IPS-18c (cell line): Measurements from ENCODE around the gene DLX2.
"Not testable (repeated sequence)": the region's sequence is repeated elsewhere in the genome, so short reads cannot be mapped to it uniquely, and the experiment has no call there.

Experiments used
- H3K4me3 ChIP-seq: 2 replicates; pipeline ENCODE4 v1.7.0; 2013; ENCODE audit warnings: low read depth, mild to moderate bottlenecking, low read length, moderate library complexity; ENCODE audit not compliant: insufficient read depth
- H3K9me3 ChIP-seq: one replicate; pipeline ENCODE4 v1.6.1; 2013; ENCODE audit warnings: mild to moderate bottlenecking, low read length, moderate library complexity; ENCODE audit not compliant: control insufficient read depth, insufficient read depth

DLX2 gene

GRCh38 chr2:172102391-172103359 is at the start of gene DLX2:
Gene DLX2 (minus strand): TSS chr2:172102900. CDS start chr2:172102538, 362 bp downstream.
- no peaks in the 10 kb centered on the region for H3K9me3 ChIP-seq
- H3K4me3 ChIP-seq: peak within 1 kb of the TSS; percentile 56

DNA sequence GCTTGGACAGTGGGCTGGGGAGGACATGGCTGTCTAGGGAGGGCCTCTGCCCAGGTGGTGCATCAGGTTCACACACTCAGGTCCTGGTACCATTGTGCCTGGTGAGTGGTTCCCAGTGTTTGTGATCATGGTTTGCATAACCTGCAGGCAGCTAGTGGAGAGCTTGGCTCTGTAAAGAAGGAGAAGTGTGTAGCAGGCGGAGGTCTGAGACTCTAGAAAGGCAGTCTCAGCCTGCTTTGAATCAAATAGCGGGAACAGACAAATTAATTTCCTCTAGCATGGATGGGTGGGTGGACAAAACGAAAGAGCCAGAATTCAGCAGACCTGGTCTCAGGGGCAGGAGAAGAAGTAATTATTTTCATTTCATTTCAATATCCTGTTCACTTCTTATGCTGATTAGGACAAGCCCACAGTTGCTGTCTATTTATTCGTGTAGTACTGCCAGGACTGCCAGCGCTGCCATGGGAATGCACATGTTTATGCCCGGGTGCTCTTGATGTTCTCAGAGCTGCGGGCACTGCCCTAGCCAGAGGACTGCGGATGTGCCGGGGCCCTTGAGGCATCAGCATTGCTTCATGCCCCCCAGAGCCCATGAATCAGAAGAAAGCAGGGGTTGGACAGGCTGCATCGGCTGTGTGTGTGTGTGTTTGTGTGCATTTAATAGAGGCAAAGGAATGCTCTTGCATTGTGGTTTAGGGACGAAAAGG is 45.4 kb upstream of the DLX2 start:
- no peaks in the 10 kb centered on the region for H3K9me3 ChIP-seq
- H3K4me3 ChIP-seq: no peak overlapping the region

DNA sequence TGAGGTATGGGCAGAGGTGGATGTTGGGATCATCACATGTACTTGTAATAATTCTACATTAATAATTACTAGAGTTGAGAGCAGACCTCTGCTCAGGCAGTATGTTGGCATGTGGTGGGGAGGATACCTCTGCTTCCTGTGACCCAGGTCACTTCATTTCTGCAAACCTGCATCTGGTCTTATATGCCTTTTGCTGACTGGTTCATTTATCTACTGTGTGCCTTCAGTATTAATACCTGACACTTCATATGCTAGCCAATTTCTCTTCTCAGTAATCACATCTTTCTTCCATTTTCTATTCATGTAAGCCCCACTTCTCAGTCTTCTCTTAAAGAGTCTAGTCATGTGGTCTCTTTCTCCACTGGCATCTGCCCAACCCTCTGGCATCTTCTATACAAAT is 41.1 kb upstream of the DLX2 start:
- Histone ChIP-seq H3K9me3 (no peaks in the 10 kb centered on the region), H3K4me3 (no peak overlapping the region)

- H3K9me3 ChIP-seq: not testable (repeated sequence)
Observed at GRCh38 chr2:172138727-172139126, 36.0 kb upstream of the DLX2 start.

GRCh38 chr2:172137943-172138342 is 35.2 kb upstream of the DLX2 start:
- H3K9me3 ChIP-seq: no peaks in the 10 kb centered on the region
- H3K4me3 ChIP-seq: no peak overlapping the region

More at GRCh38 chr2:172138727-172139126, 36.0 kb upstream of the DLX2 start:
- not testable (repeated sequence) for H3K4me3 ChIP-seq

- no peak overlapping the region for H3K4me3 ChIP-seq
- H3K9me3 ChIP-seq: no peaks in the 10 kb centered on the region
Observed at GRCh38 chr2:172137109-172137508, 34.4 kb upstream of the DLX2 start.

DNA sequence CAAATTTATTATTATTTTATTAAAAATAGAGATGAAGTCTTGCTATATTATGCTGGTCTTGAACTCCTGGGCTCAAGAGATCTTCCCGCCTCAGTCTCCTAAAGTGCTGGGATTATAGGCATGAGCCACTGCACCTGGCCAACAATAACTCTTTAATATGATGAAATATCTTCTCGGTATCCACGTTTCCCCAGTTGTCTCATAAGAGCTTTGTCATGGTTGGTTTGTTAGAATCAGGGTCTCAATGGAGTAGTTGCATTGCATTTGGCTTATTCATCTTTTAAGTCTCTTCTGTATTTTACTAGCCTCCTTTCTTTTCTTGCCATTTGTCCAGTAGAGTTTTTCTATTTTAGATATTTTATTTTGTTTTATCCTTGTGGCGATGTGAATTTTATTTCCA is 32.7 kb upstream of the DLX2 start:
- no peak overlapping the region for H3K4me3 ChIP-seq
- no peaks in the 10 kb centered on the region for H3K9me3 ChIP-seq

GRCh38 chr2:172134270-172134669 is 31.6 kb upstream of the DLX2 start:
- no peak overlapping the region for H3K4me3 ChIP-seq

GRCh38 chr2:172131713-172132555 is 29.2 kb upstream of the DLX2 start:
- H3K4me3 ChIP-seq: no peak overlapping the region; the same call in 1 of the 2 replicates
- no peaks in the 10 kb centered on the region for H3K9me3 ChIP-seq

More at GRCh38 chr2:172134270-172134669, 31.6 kb upstream of the DLX2 start:
- no peaks in the 10 kb centered on the region for H3K9me3 ChIP-seq

DNA sequence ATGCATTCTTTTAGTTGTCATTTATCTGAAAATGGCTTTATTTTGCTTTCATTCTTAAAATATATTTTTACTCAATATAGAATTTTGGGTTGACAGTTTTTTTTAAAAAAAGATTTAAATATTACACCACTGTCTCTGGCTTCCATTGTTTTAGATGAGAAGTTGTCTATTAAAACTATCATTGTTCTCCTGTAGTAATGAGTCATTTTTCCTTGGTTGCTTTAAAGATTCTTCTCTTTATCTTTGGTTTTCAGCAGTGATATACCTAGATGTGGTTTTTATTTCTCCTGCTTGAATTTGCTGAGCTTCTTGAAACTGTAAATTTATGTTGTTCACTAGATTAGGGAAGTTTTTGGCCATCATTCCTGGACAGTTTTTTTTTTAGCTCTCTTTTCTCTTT is 26.7 kb upstream of the DLX2 start:
- Histone ChIP-seq H3K4me3 (no peak overlapping the region), H3K9me3 (no peaks in the 10 kb centered on the region)

- Histone ChIP-seq H3K9me3 (no peaks in the 10 kb centered on the region), H3K4me3 (no peak overlapping the region)
Observed at GRCh38 chr2:172128484-172128883, 25.8 kb upstream of the DLX2 start.

DNA sequence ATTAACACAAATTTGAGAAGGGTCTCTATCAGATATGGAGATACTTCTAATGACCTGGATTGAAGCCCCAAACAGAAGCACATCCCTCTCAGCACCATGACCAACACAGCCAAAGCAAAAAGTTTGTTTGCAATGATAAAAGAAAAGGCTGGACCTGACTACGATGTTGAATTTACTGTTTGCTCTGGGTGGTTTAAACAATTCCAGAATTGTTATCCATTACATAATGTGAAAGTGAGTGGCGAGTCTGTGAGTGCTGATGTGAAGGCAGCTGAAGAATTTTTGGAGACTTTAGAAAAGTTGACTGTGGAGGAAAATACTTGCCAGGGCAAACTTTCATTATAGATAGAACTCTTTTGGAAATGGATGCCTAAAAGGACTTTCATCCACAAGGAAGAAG is 17.4 kb upstream of the DLX2 start:
- no peak overlapping the region for H3K4me3 ChIP-seq

DNA sequence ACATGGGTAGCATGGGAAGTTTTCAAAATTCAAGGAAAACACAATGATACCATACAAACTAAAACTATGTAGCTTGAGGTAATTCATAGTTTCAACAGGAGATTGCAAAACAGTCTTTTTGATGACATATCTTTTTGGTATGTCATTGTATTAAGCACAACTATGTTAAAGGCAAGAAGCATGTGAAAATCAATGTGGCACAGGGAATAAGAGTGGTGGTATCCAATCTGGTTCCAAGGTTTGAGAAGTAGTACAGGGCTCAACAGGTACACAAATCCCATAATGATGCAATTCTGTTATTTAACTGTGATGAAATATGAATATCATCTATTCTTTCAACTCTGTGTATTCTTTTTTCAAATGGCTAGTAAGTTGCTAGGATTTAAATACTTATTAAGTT is 16.4 kb upstream of the DLX2 start:
- Histone ChIP-seq H3K9me3 (no peaks in the 10 kb centered on the region), H3K4me3 (no peak overlapping the region)

More for the DNA sequence above, 17.4 kb upstream of the DLX2 start:
- H3K9me3 ChIP-seq: no peaks in the 10 kb centered on the region

DNA sequence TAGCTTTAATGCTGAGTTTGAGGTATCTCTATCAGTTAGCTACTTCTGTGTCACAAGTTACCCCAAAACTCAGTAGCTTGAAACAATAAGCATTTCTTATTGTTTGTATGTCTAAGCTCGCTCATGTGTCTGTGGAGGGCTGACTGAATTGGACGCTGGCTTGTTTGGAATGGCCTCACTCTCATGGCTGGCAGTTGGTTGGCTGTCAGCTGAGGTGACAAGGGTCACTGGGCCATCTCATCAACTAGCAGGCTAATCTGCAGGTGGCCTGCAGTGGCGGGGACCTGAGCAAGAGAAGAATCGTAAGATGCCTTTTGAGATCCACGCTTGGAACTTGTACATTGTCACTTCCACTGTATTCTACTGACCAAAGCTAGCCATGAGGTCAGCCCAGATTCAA is 13.4 kb upstream of the DLX2 start:
- no peaks in the 10 kb centered on the region for H3K9me3 ChIP-seq
- H3K4me3 ChIP-seq: no peak overlapping the region

DNA sequence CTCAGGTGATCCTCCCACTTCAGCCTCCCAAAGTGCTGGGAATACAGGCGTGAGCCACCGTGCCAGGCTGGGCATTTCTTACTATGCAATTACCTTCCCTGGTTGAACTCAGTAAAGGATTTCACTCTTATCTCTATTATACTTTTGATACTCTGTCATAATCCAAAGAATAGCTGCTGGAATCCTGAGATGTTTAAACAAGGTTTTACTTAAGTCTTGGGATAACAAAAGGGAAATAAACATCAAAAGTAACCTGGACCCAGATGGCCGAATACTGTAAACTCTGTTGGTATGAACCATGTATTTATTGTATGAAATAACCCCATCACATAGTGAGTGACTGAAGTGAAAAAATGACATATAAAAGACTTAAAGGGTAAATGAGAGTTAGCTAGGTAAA is 11.9 kb upstream of the DLX2 start:
- peaks cover 2% of the 10 kb centered on the region for H3K9me3 ChIP-seq
- H3K4me3 ChIP-seq: no peak overlapping the region

GRCh38 chr2:172114176-172114575 is 11.5 kb upstream of the DLX2 start:
- not testable (repeated sequence) for H3K4me3 ChIP-seq

GRCh38 chr2:172113617-172114016 is 10.9 kb upstream of the DLX2 start:
- H3K9me3 ChIP-seq: peaks cover 2% of the 10 kb centered on the region
- no peak overlapping the region for H3K4me3 ChIP-seq

More at GRCh38 chr2:172114176-172114575, 11.5 kb upstream of the DLX2 start:
- not testable (repeated sequence) for H3K9me3 ChIP-seq
